CD4-positive, alpha-beta T cell treated with Interleukin-21 for 1 hour (primary cell): ENCODE measurements around the gene INPP5D.

ENCODE experiments used
- DNase-seq: peaks from one replicate; pipeline ENCODE4 v3.0.0-alpha.2; 2020

INPP5D gene

DNA sequence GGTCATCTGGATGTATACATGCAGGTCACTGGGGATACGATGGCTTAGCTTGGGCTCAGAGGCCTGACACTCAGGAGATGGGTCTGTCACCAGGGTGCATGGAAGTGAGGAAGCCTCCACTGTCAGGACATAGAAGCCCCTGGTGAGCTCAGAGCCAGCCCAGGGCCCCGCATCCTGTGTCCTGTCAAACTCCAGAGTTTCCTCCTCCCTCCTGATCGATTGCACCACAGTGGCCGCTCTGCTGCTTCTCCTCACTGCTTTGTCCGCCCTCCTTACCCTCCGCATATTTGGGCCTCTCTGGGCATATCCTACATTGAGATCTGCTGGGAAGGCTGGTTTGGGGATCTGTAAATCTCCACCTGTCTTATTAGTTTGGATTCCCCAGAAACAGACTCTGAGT is 153.8 kb downstream of the INPP5D start:
- DNase-seq = no peak

DNA sequence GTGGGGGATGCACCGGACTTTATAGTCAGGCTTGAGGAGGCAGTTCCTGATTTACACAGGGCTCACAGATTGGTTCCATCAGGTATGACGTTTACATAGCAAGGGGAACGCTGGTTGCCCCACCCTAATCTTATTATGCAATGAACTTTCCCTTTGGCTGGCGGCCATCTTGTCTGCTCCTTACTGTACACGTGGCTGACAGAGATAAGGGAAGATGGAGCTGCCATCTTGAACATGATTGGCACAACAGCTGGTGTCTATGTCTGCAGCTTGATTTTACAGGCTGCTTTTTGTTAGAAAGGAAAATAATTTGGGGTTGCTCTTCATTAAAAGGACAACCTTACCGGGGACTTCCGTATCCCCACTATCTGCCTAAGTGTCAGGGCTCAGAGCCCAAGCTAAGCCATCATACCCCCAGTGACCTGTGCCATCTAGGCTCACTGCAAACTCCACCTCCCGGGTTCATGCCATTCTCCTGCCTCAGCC is 157.8 kb downstream of the INPP5D start:
- DNase-seq = no peak

DNA sequence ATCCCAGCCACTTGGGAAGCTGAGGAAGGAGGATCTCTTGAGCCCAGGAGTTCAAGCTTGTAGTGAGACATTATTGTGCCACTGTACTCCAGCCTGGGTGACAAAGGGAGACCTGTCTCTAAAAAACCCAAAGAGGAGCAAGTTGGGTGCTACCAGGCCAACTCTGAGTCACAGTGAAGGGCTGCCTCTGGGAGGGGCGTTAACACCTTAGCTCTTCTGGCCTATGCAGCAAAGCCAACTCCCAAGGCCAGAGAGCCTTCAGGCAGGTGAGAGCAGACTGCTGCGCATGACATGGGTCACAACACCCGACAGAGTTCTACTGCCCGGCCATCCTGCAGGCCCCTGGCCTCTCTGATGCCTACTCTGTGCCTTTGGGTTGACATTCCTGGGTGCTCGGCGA is 158.7 kb downstream of the INPP5D start:
- DNase-seq = no peak

DNA sequence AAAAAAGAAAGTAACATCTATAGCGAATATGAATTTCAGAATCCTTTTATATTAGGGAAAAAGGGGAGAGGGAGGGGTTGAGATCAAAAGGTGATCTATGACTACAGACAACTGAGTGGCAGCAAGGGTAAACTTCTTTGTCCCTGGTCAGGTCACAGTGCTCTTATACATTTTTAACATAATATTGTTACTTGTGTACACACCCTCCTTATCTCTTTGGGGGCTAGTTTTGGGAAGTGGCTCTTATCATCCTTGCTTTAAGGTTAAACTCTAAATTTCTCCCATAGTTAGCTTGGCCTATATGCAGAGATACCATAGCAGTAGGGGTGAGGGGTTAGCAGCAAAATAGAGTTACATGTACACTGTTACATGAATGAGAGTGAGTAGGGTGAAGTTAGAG is 159.7 kb downstream of the INPP5D start:
- DNase-seq = no peak

DNA sequence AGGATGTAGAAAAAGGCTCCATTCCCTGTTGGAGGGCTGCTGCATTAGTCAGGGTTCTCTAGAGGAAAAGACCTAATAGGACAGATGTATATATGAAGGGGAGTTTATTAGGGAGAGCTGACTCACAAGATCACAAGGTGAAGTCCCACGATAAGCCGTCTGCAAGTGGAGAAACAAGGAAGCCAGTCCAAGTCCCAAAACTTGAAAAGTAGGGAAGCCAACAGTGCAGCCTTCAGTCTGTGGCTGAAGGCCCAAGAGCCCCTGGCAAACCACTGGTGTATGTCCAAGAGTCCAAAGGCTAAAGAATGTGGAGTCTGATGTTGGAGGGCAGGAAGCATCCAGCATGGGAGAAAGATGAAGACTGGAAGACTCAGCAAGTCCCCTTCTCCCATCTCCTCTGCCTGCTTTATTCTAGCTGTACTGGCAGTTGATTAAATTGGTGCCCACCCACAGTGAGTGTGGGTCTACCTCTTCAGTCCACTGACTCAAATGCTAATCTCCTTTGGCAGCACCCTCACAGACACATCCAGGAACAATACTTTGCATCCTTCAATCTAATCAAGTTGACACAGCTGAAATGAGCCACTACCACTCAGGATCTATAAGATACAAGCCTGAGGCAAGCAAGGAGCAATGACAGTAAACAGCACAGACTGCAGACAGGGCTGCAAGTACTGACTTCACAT is 161.4 kb downstream of the INPP5D start:
- DNase-seq = no peak

DNA sequence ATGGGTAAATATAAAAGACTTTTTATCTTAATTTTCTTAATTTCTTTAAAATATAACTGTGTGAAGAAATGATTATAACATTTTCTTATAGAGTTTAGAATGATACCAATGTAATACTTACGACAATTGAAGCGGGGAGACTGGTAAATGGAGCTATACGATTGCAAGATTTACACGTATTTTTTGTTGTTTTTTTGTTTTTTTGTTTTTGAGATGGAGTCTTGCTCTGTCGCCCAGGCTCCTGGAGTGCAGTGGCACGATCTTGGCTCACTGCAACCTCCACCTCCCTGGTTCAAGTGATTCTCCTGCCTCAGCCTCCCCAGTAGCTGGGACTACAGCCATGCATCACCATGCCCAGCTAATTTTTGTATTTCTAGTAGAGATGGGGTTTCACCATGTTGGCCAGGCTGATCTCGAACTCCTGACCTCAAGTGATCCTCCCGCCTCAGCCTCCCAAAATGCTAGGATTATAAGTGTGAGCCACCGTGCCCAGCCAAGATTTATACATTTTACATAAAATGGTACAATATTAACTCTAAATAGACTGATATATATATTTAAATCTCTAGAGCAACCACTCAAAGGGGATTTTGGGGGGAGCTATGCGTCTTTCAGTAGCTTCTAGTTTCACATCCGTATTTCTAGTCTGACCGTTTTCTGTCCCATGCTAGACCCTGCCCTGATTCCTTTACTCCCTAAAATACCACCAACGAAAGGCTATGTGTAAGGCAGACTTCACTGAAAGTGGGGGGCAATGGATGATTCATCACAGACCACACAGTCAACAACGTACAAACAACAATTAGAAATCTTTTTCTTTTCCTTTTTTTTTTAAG is 163.1 kb downstream of the INPP5D start:
- no peak for DNase-seq

DNA sequence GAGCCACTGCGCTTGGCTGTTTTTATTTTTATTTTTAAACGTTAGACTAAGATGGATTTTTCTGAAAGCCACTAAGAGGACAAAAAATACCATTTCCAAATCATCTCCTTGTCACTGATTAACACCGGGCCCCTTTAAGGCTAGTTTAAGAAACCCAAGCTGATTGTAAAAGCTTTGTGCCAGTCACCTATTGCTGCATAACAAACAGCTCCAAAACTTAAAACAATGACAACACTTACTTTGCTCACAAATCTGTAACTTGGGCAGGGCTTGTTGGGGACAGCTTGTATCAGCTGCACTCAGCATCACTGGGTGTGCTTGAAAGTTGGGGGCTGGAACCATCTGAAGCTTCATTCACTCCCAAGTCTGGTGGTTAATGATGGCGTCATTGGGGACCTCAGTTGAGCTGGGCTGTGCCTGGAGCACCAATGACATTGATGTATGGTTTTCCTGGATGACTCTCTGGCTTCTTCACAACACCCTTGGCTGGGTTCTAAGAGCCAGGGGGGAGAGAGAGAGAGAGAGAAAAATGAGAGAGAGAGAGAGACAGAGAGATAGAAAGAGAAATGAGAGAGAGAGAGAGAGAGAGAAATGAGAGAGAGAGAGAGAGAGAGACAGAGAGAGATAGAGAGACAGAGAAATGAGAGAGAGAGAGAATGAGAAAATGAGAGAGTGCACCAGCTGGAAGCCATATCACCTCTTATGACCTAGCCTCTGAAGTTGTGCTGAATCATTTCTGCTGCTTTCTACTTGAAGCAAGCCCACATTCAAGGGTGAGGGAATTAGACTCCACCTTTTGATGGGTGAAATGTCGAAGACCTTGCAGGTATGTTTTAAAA is 165.3 kb downstream of the INPP5D start:
- no peak for DNase-seq

DNA sequence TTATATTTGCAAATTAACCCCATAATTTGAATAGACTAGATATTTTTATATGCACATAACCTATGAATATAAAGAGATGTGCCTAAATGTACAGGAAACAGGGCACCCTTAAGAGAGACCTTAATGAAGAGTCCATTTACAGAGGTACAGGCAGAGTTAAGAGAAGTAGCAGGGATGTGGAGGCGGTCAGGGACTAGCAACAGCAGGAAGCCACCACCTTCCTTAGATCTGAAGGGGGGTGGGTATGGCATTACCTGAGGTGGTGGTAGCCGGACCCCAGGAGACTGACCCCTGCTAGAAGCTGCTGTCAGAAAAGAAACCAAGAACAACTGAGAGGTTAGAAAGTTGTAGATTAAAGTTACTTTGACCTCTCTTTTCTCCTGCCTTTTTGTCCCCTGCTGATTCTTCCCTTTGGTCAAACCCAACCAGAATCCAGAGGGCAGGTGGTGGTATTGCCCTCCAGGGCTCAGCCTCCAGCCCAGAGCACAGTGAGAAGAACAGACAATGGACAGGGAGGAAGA is 166.4 kb downstream of the INPP5D start:
- no peak for DNase-seq

DNA sequence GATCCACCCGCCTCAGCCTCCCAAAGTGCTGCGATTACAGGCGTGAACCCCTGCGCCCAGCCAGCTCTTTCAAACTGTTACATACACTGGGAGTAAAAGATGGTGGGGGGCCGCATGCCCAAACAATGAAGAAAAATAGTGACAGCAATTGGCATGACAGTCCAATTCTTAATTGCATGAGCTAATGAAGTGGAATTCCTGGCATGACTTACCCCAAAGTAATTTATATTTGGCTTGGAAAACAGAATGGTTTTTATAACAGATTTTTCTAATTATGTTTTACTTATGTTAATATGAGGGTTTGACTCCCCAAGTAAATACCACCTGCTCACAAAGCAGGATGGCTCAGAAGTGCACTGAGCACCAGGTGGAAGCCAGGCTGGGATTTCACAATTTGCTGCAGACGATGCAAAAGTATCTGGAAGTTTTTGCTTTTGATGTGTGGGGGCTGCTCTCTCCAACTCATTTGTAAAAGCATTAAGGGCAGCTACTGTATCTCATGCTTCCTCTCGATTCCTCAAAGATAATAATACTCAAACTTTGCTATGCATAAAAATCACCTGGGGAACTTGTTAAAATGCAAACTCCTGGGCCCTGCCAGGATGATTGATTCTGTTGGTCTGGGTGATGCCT is 167.3 kb downstream of the INPP5D start:
- DNase-seq = no peak

DNA sequence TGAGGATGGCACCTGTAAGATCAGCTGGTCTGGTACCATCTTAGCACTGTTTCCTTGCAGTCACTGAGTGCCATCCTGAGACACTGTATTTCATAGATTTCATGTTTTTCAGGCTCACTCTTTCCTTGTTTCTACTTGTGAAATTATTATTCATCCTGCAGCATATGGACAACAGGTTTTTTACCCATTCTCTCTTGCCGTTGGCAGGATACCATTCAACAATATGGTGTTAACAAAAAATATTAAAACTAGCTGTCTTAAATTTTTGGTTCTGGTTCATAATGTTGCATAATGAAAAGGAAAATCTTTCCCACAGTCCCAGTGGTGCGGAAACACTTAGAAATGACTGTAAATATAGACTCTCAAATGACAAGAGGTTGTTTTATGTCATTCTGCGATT is 168.2 kb downstream of the INPP5D start:
- no peak for DNase-seq

DNA sequence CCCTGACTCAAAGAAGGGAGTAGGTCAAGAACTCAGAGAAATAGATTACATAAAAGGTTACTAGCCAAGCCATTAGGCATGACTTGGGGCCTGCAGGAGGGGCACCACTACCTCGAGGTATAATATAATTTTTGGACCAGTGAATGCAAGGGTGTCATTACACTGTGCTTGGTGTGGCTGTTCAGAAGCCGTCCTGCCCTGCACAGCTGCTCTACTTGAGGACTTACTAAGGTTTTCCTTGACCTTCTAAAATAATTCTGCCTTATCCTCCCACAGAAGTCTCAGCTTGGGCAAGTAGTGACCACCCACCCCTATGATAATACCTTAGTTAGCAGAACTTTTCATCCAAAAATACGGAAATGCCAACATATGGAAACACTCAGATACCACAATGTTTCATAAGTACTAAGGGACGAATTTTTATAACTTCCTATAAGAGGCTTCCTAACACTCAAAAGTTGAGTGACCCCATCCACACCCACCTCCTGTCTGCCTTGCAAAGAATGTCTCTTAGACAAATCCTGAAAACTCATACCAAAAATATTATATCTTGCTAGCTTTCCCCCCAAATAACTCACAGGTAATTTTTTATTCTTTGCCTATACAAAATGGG is 173.6 kb downstream of the INPP5D start:
- DNase-seq = no peak

DNA sequence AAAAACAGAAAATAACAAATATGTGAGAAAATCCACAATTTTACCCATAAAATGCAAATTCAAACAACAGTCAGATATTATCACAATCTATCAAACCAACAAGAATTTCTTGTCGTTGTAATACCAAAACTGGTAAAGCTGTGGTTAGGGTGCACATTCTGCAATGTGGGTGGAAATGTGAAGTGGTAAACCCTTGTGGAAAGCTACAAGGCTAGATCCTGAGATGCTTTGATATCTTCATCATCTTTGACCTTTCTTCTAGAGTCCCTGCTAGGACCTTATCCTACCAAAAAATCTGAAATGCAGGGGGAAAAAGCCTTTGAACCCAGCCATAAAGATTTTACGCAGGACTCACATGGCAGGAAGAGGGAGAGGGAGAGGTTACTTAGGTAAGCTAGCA is 174.1 kb downstream of the INPP5D start:
- no peak for DNase-seq

DNA sequence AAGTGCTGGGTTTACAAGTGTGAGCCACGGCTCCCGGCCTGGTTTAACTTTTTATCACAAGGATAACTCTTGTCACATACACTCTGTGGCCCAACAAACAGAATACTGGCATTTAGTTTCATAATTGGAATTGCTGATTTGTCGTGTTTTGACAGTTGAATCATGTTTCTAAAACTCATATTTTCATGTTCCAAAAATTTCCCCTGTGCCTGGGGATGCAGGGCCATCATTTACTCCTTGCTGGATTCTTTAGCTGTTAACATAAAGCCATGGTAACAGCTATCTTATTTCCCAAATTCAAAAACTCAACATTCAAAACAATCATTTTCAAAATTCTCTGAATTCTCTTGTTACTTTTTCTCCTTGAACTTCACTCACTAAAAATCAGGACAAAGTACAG is 174.9 kb downstream of the INPP5D start:
- DNase-seq = no peak

DNA sequence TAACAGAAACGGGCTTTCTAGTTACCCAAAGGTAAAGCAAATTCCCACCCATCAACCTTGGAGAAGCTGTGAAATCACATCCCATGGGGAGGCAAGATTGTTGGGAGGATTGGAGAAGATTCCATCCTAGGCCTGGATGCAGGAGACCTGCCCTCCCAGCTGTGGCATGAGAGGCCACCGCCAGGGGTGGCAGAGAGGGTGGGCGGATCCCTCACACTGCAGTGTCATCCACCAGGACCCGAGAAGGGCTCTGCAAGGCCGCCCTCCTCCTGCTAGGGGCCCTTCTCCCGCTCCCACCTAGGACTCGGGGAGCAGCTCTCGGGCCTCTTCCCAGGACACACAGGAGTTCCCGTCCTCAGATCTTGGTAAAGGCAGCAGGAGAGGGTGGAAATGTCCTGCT is 175.8 kb downstream of the INPP5D start:
- DNase-seq = no peak

DNA sequence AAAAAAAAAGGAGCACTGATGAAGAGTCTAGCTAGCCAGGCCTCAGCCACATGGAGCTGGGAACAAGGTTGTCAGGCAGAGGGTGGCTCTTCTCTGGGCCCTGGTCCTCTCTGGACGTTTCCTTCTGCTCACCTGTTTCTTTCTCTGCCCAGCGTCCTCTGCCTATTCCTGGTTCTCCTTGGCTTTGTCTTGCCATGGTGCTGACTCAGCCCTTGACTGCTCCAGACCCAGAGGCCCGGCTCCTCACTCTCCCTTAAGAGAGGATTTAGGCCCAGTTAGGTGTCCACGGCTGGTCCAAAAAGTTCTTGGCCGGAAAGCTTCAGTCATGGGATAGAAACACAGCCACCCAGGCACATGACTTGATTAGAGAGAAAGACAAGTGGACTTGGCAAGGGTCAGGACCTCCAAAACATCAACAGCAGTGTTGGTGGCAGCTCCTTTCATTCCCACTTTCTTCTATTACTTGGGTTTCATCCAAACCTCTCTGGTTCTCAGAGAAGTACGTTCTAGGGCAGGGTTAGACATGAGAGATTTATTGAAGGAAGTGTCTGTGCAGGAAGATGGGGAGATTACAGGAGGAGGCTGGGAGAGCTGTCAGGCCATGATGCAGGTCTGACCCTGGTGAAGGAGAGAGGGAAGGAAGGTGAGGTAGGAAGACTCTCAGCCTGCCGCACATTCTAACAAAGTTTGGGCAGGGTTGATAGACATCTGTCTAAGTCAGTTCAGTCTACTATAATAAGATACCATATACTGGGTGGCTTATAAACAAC is 176.9 kb downstream of the INPP5D start:
- DNase-seq = no peak

DNA sequence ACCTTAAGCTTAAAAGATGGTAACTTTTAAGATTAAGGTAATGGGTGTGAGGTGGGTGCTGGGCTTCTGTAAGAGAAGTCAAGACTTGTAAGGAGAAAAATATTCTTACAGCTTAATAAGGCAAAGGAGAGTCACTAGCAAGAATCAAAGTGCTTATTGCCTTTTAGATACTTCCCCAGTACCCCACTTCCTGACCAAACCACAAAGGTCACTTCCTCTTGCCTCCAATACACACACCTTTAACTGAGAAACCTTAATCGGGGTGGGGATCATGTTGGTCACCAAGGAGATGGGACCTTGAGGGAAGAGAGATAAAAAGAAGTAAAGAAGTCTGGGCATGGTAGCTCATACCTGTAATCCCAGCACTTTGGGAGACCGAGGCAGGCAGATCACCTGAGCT is 180.8 kb downstream of the INPP5D start:
- DNase-seq = peak; percentile 65

DNA sequence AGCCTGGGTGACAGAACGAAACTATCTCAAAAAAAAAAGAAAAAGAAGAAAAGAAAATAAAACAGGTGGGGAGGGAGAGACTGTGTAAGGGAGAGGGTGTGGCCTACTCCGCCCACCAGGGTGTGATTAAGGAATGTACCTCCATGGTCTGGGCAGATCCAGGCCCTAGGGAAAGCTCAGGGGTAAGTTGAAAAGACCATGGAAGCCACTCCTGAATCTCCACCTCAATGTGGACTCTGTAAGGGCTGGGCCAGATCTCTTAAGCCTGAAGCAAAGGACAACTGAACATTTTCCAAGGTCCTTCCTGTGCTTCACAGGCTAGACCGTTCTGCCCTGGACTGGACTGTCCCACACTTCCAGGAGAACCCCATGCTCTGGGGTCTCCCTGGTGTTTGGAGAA is 181.7 kb downstream of the INPP5D start:
- DNase-seq = no peak

DNA sequence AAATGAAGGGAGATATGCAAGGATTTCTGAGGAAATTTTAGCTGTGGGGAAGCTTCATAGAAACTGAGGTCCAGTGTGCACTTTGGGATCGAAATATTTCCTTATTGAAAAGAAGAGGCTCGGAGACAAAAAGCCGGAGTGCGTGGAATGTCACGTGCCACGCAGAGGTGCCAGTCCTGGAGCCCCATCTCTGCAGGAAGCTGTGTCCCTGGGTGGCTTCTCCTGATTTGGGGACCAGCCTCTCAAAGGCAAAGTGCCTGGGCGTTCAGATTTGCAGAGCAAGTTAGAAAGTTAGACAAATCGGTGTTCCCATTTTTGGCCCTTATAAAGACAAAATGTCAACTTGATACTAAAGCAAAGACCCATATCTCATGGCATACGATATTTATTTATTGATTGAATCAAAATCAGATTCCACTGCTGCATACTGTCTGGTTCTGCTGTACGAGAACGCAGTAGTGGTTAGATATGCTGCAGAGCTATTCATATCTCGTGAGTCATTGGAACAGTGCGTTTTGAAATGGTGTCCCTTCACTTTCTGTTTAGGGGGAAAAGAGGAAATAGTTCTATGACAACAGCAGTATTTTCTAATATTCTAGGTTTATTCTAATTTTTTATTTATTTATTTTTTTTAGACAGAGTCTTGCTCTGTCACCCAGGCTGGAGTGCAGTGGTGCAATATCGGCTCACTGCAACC is 182.2 kb downstream of the INPP5D start:
- DNase-seq = no peak

DNA sequence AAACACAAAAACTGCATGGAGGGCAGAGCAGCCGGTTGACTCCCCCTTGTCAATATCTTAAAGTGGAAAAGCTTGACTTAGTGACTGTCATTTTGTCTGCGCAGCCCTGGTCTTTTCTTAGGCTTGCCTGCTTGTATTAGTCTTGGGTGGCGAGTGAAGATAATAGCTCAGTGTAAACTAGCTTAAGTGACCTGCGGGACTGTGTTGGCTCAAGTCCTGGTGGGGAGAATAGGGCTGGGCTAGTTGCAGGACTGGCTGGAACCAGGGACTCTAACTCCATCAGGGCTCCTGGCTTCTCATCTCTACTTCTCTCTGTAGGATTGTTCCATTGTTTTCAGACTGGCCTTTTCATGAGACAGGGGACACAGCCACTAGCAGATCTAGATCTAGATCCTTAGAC is 183.2 kb downstream of the INPP5D start:
- no peak for DNase-seq

DNA sequence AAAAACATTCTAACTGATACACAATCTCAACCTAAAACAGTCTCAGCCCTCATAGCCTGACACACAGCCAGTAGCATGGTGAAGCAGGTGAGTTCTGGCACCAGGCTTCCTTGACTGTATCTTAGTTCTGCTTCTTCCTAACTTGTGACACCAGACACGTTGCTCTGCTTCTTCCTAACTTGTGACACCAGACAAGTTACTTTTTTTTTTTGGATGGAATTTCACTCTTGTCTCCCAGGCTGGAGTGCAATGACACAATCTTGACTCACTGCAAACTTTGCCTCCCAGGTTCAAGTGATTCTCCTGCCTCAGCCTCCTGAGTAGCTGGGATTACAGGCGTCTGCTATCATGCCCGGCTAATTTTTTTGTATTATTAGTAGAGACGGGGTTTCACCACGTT is 184.7 kb downstream of the INPP5D start:
- no peak for DNase-seq

DNA sequence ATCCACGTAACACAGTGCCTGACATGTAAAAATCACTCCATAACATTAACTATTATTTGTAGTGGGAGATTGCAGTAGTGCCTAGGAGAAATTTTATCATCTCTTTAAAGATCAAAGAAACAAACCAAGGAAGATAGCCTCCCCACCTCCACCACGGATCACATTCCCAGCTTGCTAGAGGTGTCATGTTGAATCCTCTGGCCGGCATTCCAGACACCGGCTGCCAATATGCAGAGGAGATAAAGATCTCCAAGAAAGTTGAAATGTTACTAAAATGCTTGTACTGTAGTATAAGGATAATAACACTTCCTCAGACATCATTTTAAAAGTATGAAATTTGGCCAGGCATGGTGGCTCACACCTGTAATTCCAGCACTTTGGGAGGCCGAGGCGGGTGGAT is 185.3 kb downstream of the INPP5D start:
- no peak for DNase-seq
